ENCODE results near the gene OMP.
A peak's percentile ranks its signal among the peaks of the same experiment; 100 is the strongest.

Gene OMP

DNA sequence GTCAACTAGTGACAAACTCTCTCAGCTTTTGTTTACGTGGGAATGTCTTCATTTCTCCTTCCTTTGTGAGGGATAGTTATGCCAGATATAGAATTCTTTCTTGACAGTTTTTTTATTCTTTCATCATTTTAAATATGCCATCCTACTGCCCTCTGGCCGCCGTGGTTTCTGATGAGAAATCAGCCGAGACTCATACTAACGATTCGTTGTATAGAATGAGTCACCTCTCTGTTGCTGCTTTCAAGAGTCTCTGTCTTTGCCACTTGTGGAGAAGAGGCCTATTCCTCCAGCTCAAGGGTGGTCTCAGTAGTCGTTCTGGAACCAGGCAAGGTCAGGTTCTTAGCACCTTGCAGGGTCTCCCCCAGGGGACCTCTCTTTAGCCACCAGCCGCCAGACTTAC lies 33.4 kb downstream of the OMP start:
- TF ChIP-seq, protein P1, sequence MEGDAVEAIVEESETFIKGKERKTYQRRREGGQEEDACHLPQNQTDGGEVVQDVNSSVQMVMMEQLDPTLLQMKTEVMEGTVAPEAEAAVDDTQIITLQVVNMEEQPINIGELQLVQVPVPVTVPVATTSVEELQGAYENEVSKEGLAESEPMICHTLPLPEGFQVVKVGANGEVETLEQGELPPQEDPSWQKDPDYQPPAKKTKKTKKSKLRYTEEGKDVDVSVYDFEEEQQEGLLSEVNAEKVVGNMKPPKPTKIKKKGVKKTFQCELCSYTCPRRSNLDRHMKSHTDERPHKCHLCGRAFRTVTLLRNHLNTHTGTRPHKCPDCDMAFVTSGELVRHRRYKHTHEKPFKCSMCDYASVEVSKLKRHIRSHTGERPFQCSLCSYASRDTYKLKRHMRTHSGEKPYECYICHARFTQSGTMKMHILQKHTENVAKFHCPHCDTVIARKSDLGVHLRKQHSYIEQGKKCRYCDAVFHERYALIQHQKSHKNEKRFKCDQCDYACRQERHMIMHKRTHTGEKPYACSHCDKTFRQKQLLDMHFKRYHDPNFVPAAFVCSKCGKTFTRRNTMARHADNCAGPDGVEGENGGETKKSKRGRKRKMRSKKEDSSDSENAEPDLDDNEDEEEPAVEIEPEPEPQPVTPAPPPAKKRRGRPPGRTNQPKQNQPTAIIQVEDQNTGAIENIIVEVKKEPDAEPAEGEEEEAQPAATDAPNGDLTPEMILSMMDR (conservative IDR thresholded peaks at IDR 0.05; ENCODE audit: low read length) = no peak
- no peak for DNase-seq (ENCODE audit: low read depth)
- H3K4me3 ChIP-seq (ENCODE audit: low read length) = no peak overlapping the region

DNA sequence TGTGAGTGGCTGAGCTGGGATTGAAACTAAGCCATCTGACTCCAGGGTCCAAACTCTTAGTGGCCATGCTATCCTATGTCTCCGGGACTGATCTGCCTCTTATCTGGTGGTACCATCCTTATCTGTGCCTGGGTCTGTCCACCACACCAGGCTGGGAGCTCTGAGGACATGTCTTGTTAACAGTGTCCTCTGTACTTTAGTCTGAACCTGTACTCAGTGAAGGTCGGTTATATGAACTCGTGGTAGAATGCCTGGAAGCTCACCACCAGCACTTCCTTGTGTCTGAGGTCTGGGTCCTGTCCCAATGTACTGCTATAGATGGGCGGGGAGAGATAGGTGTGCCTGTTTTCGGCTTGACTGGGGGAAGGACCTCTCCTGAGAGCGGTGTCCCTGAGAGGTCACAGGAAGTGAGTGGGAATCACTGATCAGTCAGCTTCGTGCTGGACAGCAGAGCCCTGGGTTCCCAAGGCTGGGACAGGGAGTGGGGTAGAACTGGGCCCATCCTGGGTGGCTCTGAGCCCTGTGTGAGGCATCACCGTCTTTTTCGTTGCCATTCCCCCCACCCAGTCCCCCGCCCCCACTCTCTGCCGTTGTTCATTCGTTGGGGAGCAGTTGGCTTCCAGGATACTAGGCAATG lies 34.3 kb downstream of the OMP start:
- TF ChIP-seq, protein P1 (conservative IDR thresholded peaks at IDR 0.05; ENCODE audit: low read length) = no peak
- DNase-seq (ENCODE audit: low read depth) = no peak
- no peak overlapping the region for H3K4me3 ChIP-seq (ENCODE audit: low read length)

DNA sequence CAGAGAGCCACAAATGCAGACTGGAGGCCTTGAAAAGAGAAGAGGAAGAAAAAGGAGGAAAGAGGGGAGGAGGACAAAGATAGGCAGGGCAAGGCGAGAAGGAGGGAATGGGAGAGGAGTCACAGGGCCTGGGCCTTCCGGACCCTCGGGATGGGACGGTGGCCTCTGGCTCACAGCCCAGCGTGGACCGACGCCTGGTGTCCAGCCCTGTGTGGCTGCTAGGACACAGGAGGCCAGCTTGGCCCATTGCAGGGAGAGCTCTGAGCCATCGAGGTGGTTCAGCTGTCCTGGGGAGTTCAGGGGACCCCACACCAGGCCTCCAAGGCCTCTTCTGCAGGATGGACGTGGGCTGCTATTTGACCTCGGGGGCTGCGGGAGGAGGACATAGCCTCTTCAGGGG lies 34.8 kb downstream of the OMP start:
- TF ChIP-seq, protein P1 (conservative IDR thresholded peaks at IDR 0.05; ENCODE audit: low read length) = no peak
- H3K4me3 ChIP-seq (ENCODE audit: low read length) = no peak overlapping the region
- DNase-seq (ENCODE audit: low read depth) = no peak

DNA sequence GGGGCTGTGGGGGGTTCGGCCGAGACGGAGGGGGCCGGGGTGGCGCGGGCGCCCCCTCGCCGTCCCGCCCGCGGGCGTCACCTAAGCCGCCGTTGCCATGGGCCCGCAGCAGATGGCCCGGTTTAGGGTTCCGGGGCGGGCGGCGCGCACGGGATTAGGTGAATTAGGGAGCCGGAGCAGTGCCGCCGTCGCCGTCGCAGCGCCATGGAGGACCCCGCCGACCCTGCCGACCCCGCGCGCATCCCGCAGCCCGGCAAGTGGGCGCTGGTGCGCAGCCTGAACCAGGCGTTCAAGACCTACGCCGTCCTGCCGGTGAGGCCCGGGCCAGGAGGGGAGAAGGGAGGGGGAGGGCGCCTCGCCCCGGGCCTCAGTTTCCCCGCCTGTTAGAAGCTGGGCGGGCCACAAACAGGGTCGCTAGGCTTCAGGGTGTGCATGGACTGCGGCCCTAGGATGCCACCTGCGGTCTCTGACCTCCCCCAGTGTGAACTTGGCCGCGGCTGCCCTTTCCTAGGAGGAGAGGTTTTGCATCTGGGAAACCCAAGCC lies 35.5 kb downstream of the OMP start:
- no peak overlapping the region for H3K4me3 ChIP-seq (ENCODE audit: low read length)
- no peak for DNase-seq (ENCODE audit: low read depth)
- TF ChIP-seq, protein P1 (conservative IDR thresholded peaks at IDR 0.05; ENCODE audit: low read length) = no peak

DNA sequence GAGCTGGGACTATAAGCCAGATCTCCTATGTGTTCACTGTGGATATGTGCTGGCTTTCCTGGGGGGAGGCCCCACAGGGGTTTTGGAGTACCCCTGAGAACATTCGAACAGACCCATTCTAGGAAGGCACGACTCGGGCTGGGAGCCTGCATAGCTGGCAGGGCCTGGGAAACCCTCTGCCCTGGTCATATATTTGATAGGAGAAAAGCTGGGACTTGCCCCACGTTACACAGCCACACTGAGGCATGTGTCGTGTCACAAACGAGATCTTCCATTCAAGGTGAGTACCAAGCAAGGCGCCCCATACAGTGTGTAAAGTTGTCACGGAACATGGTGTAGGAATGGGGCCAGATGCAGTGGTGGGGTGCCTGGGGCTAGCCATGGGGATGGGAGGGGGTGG lies 36.6 kb downstream of the OMP start:
- TF ChIP-seq, protein P1 (conservative IDR thresholded peaks at IDR 0.05; ENCODE audit: low read length) = no peak
- DNase-seq (ENCODE audit: low read depth) = no peak
- H3K4me3 ChIP-seq (ENCODE audit: low read length) = no peak overlapping the region

DNA sequence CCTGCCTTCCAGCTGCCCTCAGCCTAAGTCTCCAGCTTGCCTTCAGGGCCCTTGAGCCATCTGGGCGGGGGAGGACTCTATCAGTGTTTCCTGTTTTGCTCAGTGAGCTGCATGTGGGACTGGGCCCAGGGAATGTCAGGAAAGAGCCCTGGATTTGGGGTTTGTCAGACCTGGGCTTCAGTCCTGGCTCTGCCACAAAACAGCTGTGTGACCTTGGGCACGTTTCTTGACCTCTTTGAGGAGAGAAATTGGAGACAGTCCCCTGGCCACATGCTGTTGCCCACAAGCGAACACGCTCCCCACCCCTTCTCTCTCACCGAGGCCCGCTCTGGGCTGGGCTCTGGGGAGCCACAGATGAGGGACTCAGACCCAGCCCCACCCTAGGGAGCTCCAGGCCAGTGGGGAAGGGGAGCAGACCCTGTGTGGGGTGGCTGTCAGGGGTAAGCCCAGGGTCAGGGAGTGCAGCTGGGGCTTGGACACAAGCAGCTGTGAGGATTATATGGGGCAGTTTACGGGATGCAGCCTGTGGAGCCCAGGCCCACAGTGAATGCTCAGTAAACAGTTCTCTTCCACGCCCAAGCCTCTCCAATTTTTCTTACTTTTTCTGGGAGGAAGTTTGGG lies 37.7 kb downstream of the OMP start:
- no peak overlapping the region for H3K4me3 ChIP-seq (ENCODE audit: low read length)
- TF ChIP-seq, protein P1 (conservative IDR thresholded peaks at IDR 0.05; ENCODE audit: low read length) = no peak
- DNase-seq (ENCODE audit: low read depth) = peak; percentile 31

DNA sequence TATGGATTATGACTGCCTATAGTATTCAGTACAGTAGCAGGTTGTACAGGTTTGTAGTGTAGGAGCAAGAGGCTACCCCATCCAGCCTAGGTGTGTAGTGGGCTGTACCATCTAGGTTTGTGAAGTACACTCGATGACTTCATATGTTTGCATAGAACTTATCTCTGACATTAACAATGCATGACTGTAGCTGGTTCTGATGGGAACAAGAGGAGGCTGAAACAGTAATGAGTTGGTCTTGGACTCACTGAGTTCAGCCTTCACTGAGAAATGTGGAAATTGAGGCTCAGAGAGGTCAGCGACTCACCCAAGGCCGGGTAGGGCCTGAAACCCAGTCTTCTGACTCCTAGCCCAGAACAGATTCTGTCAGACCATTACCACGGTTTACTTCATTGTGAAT lies 38.4 kb downstream of the OMP start:
- TF ChIP-seq, protein P1 (conservative IDR thresholded peaks at IDR 0.05; ENCODE audit: low read length) = no peak
- no peak overlapping the region for H3K4me3 ChIP-seq (ENCODE audit: low read length)
- DNase-seq (ENCODE audit: low read depth) = no peak

All from AG10803 (cell line).